K562 treated with DMSO at 1 percent for 24 hours (cell line): ENCODE results near the gene WDR70. TPM values are rescaled to one million over a fixed set of nuclear protein-coding genes. Genes with fewer than 3 reads are reported as not detected.

Experiments
- total RNA-seq: library from RNA; unstranded; fragments of 300-600 nt; gene quantifications from 2 replicates; pipeline ENCODE4 v1.2.3, GENCODE V29; 2022; ENCODE audit warnings: low read depth; ENCODE audit not compliant: insufficient read depth

The WDR70 gene
- total RNA-seq: 16.2 and 19.3 TPM in 2 replicates

DNA sequence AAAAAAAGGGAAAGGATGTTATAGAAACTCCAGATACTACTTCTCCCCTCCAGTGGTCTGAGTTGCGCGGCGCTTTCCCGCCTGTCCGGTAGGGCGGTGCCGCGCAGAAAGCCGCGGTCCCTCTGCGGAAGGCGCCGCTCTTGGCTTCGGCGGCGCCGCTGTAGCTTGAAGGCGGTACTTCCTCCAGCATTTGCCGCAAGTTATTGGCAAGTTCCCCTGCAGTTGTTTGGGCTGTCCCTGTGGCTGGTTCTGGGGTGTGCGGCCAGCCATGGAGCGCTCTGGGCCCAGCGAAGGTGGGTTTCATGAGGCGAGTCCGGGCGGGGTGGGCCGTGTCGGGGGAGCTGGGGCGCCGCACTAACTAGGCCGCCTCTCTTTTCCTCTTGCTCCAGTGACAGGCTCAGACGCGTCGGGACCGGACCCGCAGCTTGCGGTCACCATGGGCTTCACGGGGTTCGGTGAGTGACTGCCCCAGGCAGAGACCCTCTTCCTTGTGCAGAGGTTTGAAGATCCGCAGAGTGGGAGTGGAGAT is at the start of gene WDR70:
WDR70 (plus strand) TSS at position 219 of the 529 bp plus-strand sequence; CDS start at position 269, 50 bp downstream.

DNA sequence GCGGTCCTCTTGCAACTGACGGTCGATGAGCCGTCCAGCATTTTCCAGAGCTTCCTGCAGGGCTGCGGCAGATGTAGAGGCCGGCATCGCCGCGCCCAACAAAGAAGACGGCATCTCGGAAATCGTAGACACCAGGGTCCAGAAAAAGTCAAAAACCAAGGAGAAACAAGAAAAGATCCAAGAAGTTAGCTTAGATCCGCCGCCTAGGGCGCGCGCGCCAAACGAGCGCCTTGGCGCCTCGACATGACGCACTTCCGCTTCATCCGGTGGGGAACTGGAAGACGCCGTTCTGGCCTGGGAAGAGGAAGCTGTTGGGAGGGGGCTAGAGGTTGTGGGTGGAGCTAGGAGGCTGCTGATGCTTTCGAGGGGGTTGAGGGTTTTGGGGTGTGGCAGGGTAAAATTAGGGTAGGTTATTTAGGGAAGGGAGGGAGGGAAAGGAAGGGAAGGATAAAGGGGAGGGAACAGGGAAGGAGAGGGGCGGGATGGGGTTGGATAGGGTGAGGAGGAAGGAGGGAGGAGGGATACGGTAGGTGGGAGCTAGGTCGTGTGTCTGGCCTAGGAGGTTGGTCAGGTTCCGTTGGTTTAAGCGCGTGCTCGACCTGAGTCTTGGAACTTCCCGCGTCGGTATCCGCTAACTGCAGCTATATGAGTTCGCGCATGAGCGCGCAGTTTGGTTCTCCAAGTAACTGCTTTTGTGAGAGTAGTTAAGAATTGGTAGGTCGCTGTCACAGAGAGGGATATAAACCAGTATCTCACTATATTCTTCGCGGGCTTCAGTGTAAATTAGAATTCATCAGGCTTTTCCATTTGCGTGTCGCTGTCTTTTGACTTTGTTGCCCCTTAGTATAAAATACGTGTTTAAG is 8.0 kb upstream of the WDR70 start, which contains the start of gene NUP155:
NUP155 (minus strand) TSS at position 243 of the 863 bp plus-strand sequence; CDS start at position 114, 129 bp downstream.

Other genes with a start within 250 kb of the WDR70 start
- not detected in 2 replicates for gene CPLANE1, start 129.9 kb upstream of the WDR70 start, total RNA-seq
- 14.1 and 19.3 TPM in 2 replicates for gene NUP155, start 8.2 kb upstream of the WDR70 start, total RNA-seq